Measurements from ENCODE around the gene ERC1. TPM values are rescaled to one million over a fixed set of nuclear protein-coding genes. Genes with fewer than 3 reads are reported as not detected.

ERC1 gene
- total RNA-seq, 1 donor from 2014 or later, result 56.5 TPM

GRCh38 chr12:1291601-1292332 is 300.7 kb downstream of the ERC1 start:
- H3K36me3 ChIP-seq, result no peaks in the 10 kb centered on the region
- H3K9me3 ChIP-seq, result no peaks in the 10 kb centered on the region
- intact Hi-C loops (cut with DNase I), result no loop called here
- H3K4me1 ChIP-seq, result no peaks in the 10 kb centered on the region
- H3K27ac ChIP-seq, result no peak overlapping the region
- no peak for DNase-seq (ENCODE audit: extremely low spot score in 2 of 2)
- H3K27me3 ChIP-seq, result no peaks in the 10 kb centered on the region
- TF ChIP-seq CTCF (IDR thresholded peaks at IDR 0.05) (no peak), POLR2AphosphoS5 (IDR thresholded peaks at IDR 0.05; ENCODE audit: insufficient read depth in 1 of 2, low read depth in 1 of 2) (no peak), POLR2A (IDR thresholded peaks at IDR 0.05) (no peak)
- no peak overlapping the region for H3K4me3 ChIP-seq

GRCh38 chr12:1293901-1294300 is 302.9 kb downstream of the ERC1 start:
- no peak for TF ChIP-seq POLR2A (IDR thresholded peaks at IDR 0.05)
- TF ChIP-seq POLR2AphosphoS5 (IDR thresholded peaks at IDR 0.05; ENCODE audit: insufficient read depth in 1 of 2, low read depth in 1 of 2), result no peak
- no peak for TF ChIP-seq CTCF (IDR thresholded peaks at IDR 0.05)

GRCh38 chr12:1297206-1297605 is 306.2 kb downstream of the ERC1 start:
- no peak overlapping the region for H3K27ac ChIP-seq
- H3K27me3 ChIP-seq, result no peaks in the 10 kb centered on the region
- H3K9me3 ChIP-seq, result no peaks in the 10 kb centered on the region
- no peak for DNase-seq (ENCODE audit: extremely low spot score in 2 of 2)
- peaks cover 0 to 7% of the 10 kb centered on the region in 2 donors for H3K36me3 ChIP-seq
- TF ChIP-seq CTCF (IDR thresholded peaks at IDR 0.05) (no peak), POLR2A (IDR thresholded peaks at IDR 0.05) (no peak), POLR2AphosphoS5 (IDR thresholded peaks at IDR 0.05; ENCODE audit: insufficient read depth in 1 of 2, low read depth in 1 of 2) (no peak)
- intact Hi-C loops (cut with DNase I), result no loop called here
- H3K4me3 ChIP-seq, result no peak overlapping the region
- no peaks in the 10 kb centered on the region for H3K4me1 ChIP-seq

More at GRCh38 chr12:1293901-1294300, 302.9 kb downstream of the ERC1 start:
- no peak overlapping the region for H3K4me3 ChIP-seq
- H3K27ac ChIP-seq, result no peak overlapping the region
- no peaks in the 10 kb centered on the region for H3K9me3 ChIP-seq
- H3K4me1 ChIP-seq, result no peaks in the 10 kb centered on the region
- DNase-seq (ENCODE audit: extremely low spot score in 2 of 2), result no peak
- H3K36me3 ChIP-seq, result no peaks in the 10 kb centered on the region
- intact Hi-C loops (cut with DNase I), result no loop called here
- H3K27me3 ChIP-seq, result no peaks in the 10 kb centered on the region

- DNase-seq (ENCODE audit: extremely low spot score in 2 of 2), result no peak
- Histone ChIP-seq H3K36me3 (peaks cover 0 to 7% of the 10 kb centered on the region in 2 donors), H3K27me3 (no peaks in the 10 kb centered on the region), H3K27ac (no peak overlapping the region), H3K9me3 (no peaks in the 10 kb centered on the region), H3K4me3 (no peak overlapping the region), H3K4me1 (no peaks in the 10 kb centered on the region)
- intact Hi-C loops (cut with DNase I), result no loop called here
- no peak for TF ChIP-seq POLR2AphosphoS5 (IDR thresholded peaks at IDR 0.05; ENCODE audit: insufficient read depth in 1 of 2, low read depth in 1 of 2)
- TF ChIP-seq POLR2A (IDR thresholded peaks at IDR 0.05), result no peak
- no peak for TF ChIP-seq CTCF (IDR thresholded peaks at IDR 0.05)
Measured at GRCh38 chr12:1297639-1298175, 306.7 kb downstream of the ERC1 start.

GRCh38 chr12:1300460-1300859 is 309.4 kb downstream of the ERC1 start:
- Histone ChIP-seq H3K9me3 (no peaks in the 10 kb centered on the region), H3K27ac (no peak overlapping the region), H3K36me3 (peaks cover 0 to 7% of the 10 kb centered on the region in 2 donors), H3K4me1 (no peaks in the 10 kb centered on the region), H3K27me3 (no peaks in the 10 kb centered on the region), H3K4me3 (no peak overlapping the region)
- no peak for TF ChIP-seq POLR2AphosphoS5 (IDR thresholded peaks at IDR 0.05; ENCODE audit: insufficient read depth in 1 of 2, low read depth in 1 of 2)
- TF ChIP-seq CTCF (IDR thresholded peaks at IDR 0.05), result no peak
- TF ChIP-seq POLR2A (IDR thresholded peaks at IDR 0.05), result no peak
- DNase-seq (ENCODE audit: extremely low spot score in 2 of 2), result no peak
- intact Hi-C loops (cut with DNase I), result no loop called here

Measured in vagina (tissue), 2 donors.